Measurements from ENCODE around the gene RHBDD3. TPM values are rescaled to one million over a fixed set of nuclear protein-coding genes. Genes with fewer than 3 reads are reported as not detected.

The RHBDD3 gene
- total and polyA plus RNA-seq, 12 donors, result 12.2 to 103 (median 45.0) TPM

- DNase-seq, result no peak
- H3K27me3 ChIP-seq, result no peaks in the 10 kb centered on the region
- whole genome bisulfite sequencing, 4 donors, result 96 to 98% (median 97%) methylated on average over 6 of the region's 6 CpGs
- no peaks in the 10 kb centered on the region for H3K36me3 ChIP-seq (replicated peaks in 1 of 2)
- peaks cover 13 to 24% of the 10 kb centered on the region in 2 donors for H3K4me1 ChIP-seq (replicated peaks in 1 of 2)
- H3K4me3 ChIP-seq, result no peak overlapping the region
- intact Hi-C loops (cut with DNase I), result no loop called here
- no peaks in the 10 kb centered on the region for H3K9me3 ChIP-seq (replicated peaks in 1 of 3)
- no peak overlapping the region for H3K27ac ChIP-seq
- TF ChIP-seq POLR2A (IDR thresholded peaks at IDR 0.05), result no peak
- no peak for TF ChIP-seq CTCF (IDR thresholded peaks at IDR 0.05)
These were observed 53.5 kb downstream of the RHBDD3 start for GRCh38 chr22:29214232-29214631.

- WGBS, 4 donors, result 86 to 91% (median 87%) methylated on average over 3 to 9 of the region's 9 CpGs
- Histone ChIP-seq H3K4me1 (replicated peaks in 1 of 2) (peaks cover 15 to 31% of the 10 kb centered on the region in 2 donors), H3K4me3 (no peak overlapping the region), H3K27ac (no peak overlapping the region), H3K27me3 (no peaks in the 10 kb centered on the region), H3K9me3 (replicated peaks in 1 of 3) (no peaks in the 10 kb centered on the region), H3K36me3 (replicated peaks in 1 of 2) (no peaks in the 10 kb centered on the region)
- no peak for DNase-seq
- intact Hi-C loops (cut with DNase I), result no loop called here
- TF ChIP-seq CTCF (IDR thresholded peaks at IDR 0.05) (no peak), POLR2A (IDR thresholded peaks at IDR 0.05) (no peak)
These were observed 54.3 kb downstream of the RHBDD3 start for GRCh38 chr22:29213493-29213892.

GRCh38 chr22:29212743-29213142, 55.0 kb downstream of the RHBDD3 start:
- Histone ChIP-seq H3K4me1 (replicated peaks in 1 of 2) (peaks cover 16 to 27% of the 10 kb centered on the region in 2 donors), H3K9me3 (replicated peaks in 1 of 3) (no peaks in the 10 kb centered on the region), H3K27me3 (no peaks in the 10 kb centered on the region), H3K36me3 (replicated peaks in 1 of 2) (no peaks in the 10 kb centered on the region), H3K27ac (no peak overlapping the region), H3K4me3 (no peak overlapping the region)
- WGBS, 4 donors, result 88 to 98% (median 92%) methylated on average over 7 to 11 of the region's 11 CpGs
- no peak for TF ChIP-seq CTCF (IDR thresholded peaks at IDR 0.05)
- intact Hi-C loops (cut with DNase I), result no loop called here
- no peak for DNase-seq

GRCh38 chr22:29211466-29211865, 56.3 kb downstream of the RHBDD3 start:
- no peak for DNase-seq
- 91 to 97% (median 95%) methylated on average over 9 of the region's 9 CpGs for WGBS, 4 donors
- Histone ChIP-seq H3K4me1 (replicated peaks in 1 of 2) (peaks cover 6 to 21% of the 10 kb centered on the region in 2 donors), H3K27me3 (no peaks in the 10 kb centered on the region), H3K9me3 (replicated peaks in 1 of 3) (no peaks in the 10 kb centered on the region), H3K36me3 (replicated peaks in 1 of 2) (no peaks in the 10 kb centered on the region), H3K4me3 (no peak overlapping the region), H3K27ac (no peak overlapping the region)
- TF ChIP-seq CTCF (IDR thresholded peaks at IDR 0.05) (no peak), POLR2A (IDR thresholded peaks at IDR 0.05) (no peak)
- intact Hi-C loops (cut with DNase I), result no loop called here
